ENCODE data around the gene CNTN5. TPM values are rescaled to one million over a fixed set of nuclear protein-coding genes. Genes with fewer than 3 reads are reported as not detected.

The CNTN5 gene
- total and polyA plus RNA-seq, 2 experiments from 2014 or later = not detected

DNA sequence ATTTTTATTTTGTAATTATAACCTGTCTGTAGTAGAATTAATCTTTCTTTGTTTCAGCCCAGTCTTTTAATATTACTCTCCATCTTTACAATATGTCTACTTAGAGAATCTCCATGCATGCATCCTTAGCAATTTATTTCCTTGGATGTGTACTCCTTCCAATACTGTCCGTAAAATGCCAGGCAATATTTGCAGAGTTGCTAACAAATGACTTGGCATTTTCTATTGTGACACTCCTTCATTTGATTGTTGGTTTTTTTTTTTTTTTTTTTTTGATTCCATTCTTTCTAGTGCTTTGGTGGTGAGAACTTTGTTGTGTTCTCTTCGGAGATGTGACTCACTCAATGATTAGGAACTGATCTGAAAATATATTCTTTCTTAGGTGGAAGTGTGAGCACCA lies 220.3 kb downstream of the CNTN5 start:
- Histone ChIP-seq H3K79me2 (ENCODE audit: insufficient read depth) (no peaks in the 10 kb centered on the region), H3K27me3 (replicated peaks; ENCODE audit: insufficient read depth) (no peaks in the 10 kb centered on the region), H3K4me2 (ENCODE audit: unreplicated experiment) (no peak overlapping the region), H3F3A (ENCODE audit: insufficient read depth) (no peaks in the 10 kb centered on the region), H3K4me3 (no peak overlapping the region), H2AFZ (no peak overlapping the region), H3K9me3 (ENCODE audit: low read depth) (no peaks in the 10 kb centered on the region), H3K4me1 (ENCODE audit: insufficient read depth) (no peaks in the 10 kb centered on the region), H3K27ac (no peak overlapping the region), H4K20me1 (ENCODE audit: insufficient read depth) (no peaks in the 10 kb centered on the region), H3K36me3 (ENCODE audit: low read depth) (no peaks in the 10 kb centered on the region), H3K9ac (no peak overlapping the region), H3K9me2 (ENCODE audit: insufficient read depth) (no peaks in the 10 kb centered on the region)
- 24 to 36% methylated on average over 2 of the region's 2 CpGs for WGBS, 2 experiments (ENCODE audit: low coverage in 1 of 2, low lambda C conversion rate in 2 of 2, missing lambda C conversion rate in 2 of 2)
- TF ChIP-seq EZH2phosphoT487 (IDR thresholded peaks at IDR 0.05; ENCODE audit: insufficient read depth, low read depth) (no peak), EZH2 (IDR thresholded peaks at IDR 0.05; ENCODE audit: insufficient read depth, poor library complexity, severe bottlenecking) (no peak)
- in situ Hi-C loops (cut with MboI) = no loop called here
- no peak for DNase-seq

GRCh38 chr11:99244613-99245012 lies 223.9 kb downstream of the CNTN5 start:
- no peak for TF ChIP-seq EZH2phosphoT487 (IDR thresholded peaks at IDR 0.05; ENCODE audit: insufficient read depth, low read depth)
- TF ChIP-seq EZH2 (IDR thresholded peaks at IDR 0.05; ENCODE audit: insufficient read depth, poor library complexity, severe bottlenecking) = no peak
- H2AFZ ChIP-seq = no peak overlapping the region
- H3K27ac ChIP-seq = no peak overlapping the region
- H3K79me2 ChIP-seq (ENCODE audit: insufficient read depth) = no peaks in the 10 kb centered on the region
- H3K36me3 ChIP-seq (ENCODE audit: low read depth) = no peaks in the 10 kb centered on the region
- H3F3A ChIP-seq (ENCODE audit: insufficient read depth) = no peaks in the 10 kb centered on the region
- 24 to 26% methylated on average over 3 of the region's 3 CpGs for WGBS, 2 experiments (ENCODE audit: low coverage in 1 of 2, low lambda C conversion rate in 2 of 2, missing lambda C conversion rate in 2 of 2)
- H3K4me3 ChIP-seq = no peak overlapping the region
- H3K9me3 ChIP-seq (ENCODE audit: low read depth) = no peaks in the 10 kb centered on the region
- no peaks in the 10 kb centered on the region for H3K27me3 ChIP-seq (replicated peaks; ENCODE audit: insufficient read depth)
- H3K9me2 ChIP-seq (ENCODE audit: insufficient read depth) = no peaks in the 10 kb centered on the region
- H3K9ac ChIP-seq = no peak overlapping the region
- H3K4me2 ChIP-seq (ENCODE audit: unreplicated experiment) = no peak overlapping the region
- no peaks in the 10 kb centered on the region for H3K4me1 ChIP-seq (ENCODE audit: insufficient read depth)
- in situ Hi-C loops (cut with MboI) = no loop called here
- no peaks in the 10 kb centered on the region for H4K20me1 ChIP-seq (ENCODE audit: insufficient read depth)
- no peak for DNase-seq

DNA sequence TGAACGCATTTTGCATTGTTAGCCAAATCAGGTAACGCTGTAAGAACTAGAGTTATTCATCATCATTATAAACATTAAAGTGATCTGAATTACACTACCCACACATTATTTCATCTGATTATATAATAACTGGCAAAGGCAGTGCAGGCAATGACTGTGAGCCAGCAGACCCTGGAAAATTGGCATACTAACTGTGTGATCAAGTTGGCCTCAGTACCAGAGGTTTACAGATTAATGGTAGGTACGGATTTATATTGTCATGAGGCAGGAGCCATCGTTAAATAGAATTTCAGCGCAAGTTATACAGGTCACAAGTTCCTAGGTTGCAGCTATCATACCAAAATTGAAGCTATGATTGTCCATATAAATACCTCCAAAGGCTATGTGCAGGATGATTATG lies 225.4 kb downstream of the CNTN5 start:
- Histone ChIP-seq H3K4me1 (ENCODE audit: insufficient read depth) (no peaks in the 10 kb centered on the region), H3F3A (ENCODE audit: insufficient read depth) (no peaks in the 10 kb centered on the region), H3K4me3 (no peak overlapping the region), H3K79me2 (ENCODE audit: insufficient read depth) (no peaks in the 10 kb centered on the region), H3K4me2 (ENCODE audit: unreplicated experiment) (no peak overlapping the region), H4K20me1 (ENCODE audit: insufficient read depth) (no peaks in the 10 kb centered on the region), H3K36me3 (ENCODE audit: low read depth) (no peaks in the 10 kb centered on the region), H3K27ac (no peak overlapping the region), H2AFZ (no peak overlapping the region), H3K9ac (no peak overlapping the region), H3K9me3 (ENCODE audit: low read depth) (no peaks in the 10 kb centered on the region), H3K9me2 (ENCODE audit: insufficient read depth) (no peaks in the 10 kb centered on the region), H3K27me3 (replicated peaks; ENCODE audit: insufficient read depth) (no peaks in the 10 kb centered on the region)
- WGBS, 2 experiments (ENCODE audit: low coverage in 1 of 2, low lambda C conversion rate in 2 of 2, missing lambda C conversion rate in 2 of 2) = 28 to 31% methylated on average over 5 of the region's 5 CpGs
- TF ChIP-seq EZH2 (IDR thresholded peaks at IDR 0.05; ENCODE audit: insufficient read depth, poor library complexity, severe bottlenecking) = no peak
- no peak for TF ChIP-seq EZH2phosphoT487 (IDR thresholded peaks at IDR 0.05; ENCODE audit: insufficient read depth, low read depth)
- in situ Hi-C loops (cut with MboI) = no loop called here
- DNase-seq = no peak

- Histone ChIP-seq H3K4me2 (ENCODE audit: unreplicated experiment) (no peak overlapping the region), H3K9me3 (ENCODE audit: low read depth) (no peaks in the 10 kb centered on the region), H3K79me2 (ENCODE audit: insufficient read depth) (no peaks in the 10 kb centered on the region), H2AFZ (no peak overlapping the region), H3K9me2 (ENCODE audit: insufficient read depth) (no peaks in the 10 kb centered on the region), H4K20me1 (ENCODE audit: insufficient read depth) (no peaks in the 10 kb centered on the region), H3F3A (ENCODE audit: insufficient read depth) (no peaks in the 10 kb centered on the region), H3K4me1 (ENCODE audit: insufficient read depth) (no peaks in the 10 kb centered on the region), H3K27ac (no peak overlapping the region), H3K9ac (no peak overlapping the region), H3K4me3 (no peak overlapping the region), H3K36me3 (ENCODE audit: low read depth) (no peaks in the 10 kb centered on the region), H3K27me3 (replicated peaks; ENCODE audit: insufficient read depth) (no peaks in the 10 kb centered on the region)
- DNase-seq = no peak
- no peak for TF ChIP-seq EZH2 (IDR thresholded peaks at IDR 0.05; ENCODE audit: insufficient read depth, poor library complexity, severe bottlenecking)
- no peak for TF ChIP-seq EZH2phosphoT487 (IDR thresholded peaks at IDR 0.05; ENCODE audit: insufficient read depth, low read depth)
- in situ Hi-C loops (cut with MboI) = no loop called here
- WGBS, 2 experiments (ENCODE audit: low coverage in 1 of 2, low lambda C conversion rate in 2 of 2, missing lambda C conversion rate in 2 of 2) = 65 to 68% methylated on average over 1 of the region's 1 CpG
These were observed 235.9 kb downstream of the CNTN5 start for GRCh38 chr11:99256614-99257013.

DNA sequence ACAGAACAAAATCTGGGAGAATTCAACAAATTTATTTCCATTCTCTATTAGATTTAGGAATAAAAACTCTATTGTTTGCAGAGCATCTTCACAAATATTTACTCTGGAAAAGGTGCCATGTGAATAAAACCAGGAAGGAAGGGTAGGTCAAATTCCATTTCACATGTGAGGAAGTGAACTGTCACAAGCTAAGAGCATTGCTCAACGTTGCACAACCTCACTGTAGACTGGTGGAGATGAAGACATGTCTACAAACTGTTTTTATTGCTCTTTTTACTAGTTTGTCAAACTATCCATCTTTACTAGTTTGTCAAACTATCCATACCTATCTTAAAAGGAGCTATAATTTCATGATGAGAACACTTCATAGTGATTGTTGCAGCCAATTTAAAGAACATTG lies 236.4 kb downstream of the CNTN5 start:
- no peak for DNase-seq
- Histone ChIP-seq H3K4me2 (ENCODE audit: unreplicated experiment) (no peak overlapping the region), H3K9me2 (ENCODE audit: insufficient read depth) (no peaks in the 10 kb centered on the region), H3K9me3 (ENCODE audit: low read depth) (no peaks in the 10 kb centered on the region), H3K79me2 (ENCODE audit: insufficient read depth) (no peaks in the 10 kb centered on the region), H3K36me3 (ENCODE audit: low read depth) (no peaks in the 10 kb centered on the region), H3K4me1 (ENCODE audit: insufficient read depth) (no peaks in the 10 kb centered on the region), H2AFZ (no peak overlapping the region), H3F3A (ENCODE audit: insufficient read depth) (no peaks in the 10 kb centered on the region), H3K27me3 (replicated peaks; ENCODE audit: insufficient read depth) (no peaks in the 10 kb centered on the region), H3K9ac (no peak overlapping the region), H4K20me1 (ENCODE audit: insufficient read depth) (no peaks in the 10 kb centered on the region), H3K27ac (no peak overlapping the region), H3K4me3 (no peak overlapping the region)
- in situ Hi-C loops (cut with MboI) = no loop called here
- WGBS, 2 experiments (ENCODE audit: low coverage in 1 of 2, low lambda C conversion rate in 2 of 2, missing lambda C conversion rate in 2 of 2) = 0% methylated on average over 1 of the region's 1 CpG
- TF ChIP-seq EZH2phosphoT487 (IDR thresholded peaks at IDR 0.05; ENCODE audit: insufficient read depth, low read depth) (no peak), EZH2 (IDR thresholded peaks at IDR 0.05; ENCODE audit: insufficient read depth, poor library complexity, severe bottlenecking) (no peak)

All from GM23248 (cell line).